Memory B cell (primary cell): ENCODE data around the gene S100A9.
"Not testable (repeated sequence)": the region's sequence is repeated elsewhere in the genome, so short reads cannot be mapped to it uniquely, and the experiment has no call there.

Source experiments
- ATAC-seq: fragments of 150-1000 bp; cut with Tn5 transposase; 2 replicates; pipeline ENCODE4 v1.10.0; 2021; ENCODE audit warnings: low read depth, mild to moderate bottlenecking, moderate library complexity
- DNase-seq, 2 donors: peaks; one replicate each; pipeline ENCODE4 v3.0.0; 2022; ENCODE audit warnings: low spot score in 2 of 2
- H3K27ac Mint-ChIP-seq: one replicate; pipeline ENCODE4 v1.8.0; 2022; ENCODE audit warnings: mild to moderate bottlenecking, moderate library complexity, mixed read lengths
- H3K27me3 Mint-ChIP-seq: one replicate; pipeline ENCODE4 v1.8.0; 2022; ENCODE audit warnings: mixed read lengths
- H3K36me3 Mint-ChIP-seq: one replicate; pipeline ENCODE4 v1.8.0; 2022; ENCODE audit warnings: mild to moderate bottlenecking, mixed read lengths
- H3K4me1 Mint-ChIP-seq: one replicate; pipeline ENCODE4 v1.8.0; 2022; ENCODE audit warnings: mixed read lengths
- H3K4me3 Mint-ChIP-seq: one replicate; pipeline ENCODE4 v1.8.0; 2022; ENCODE audit warnings: mild to moderate bottlenecking, moderate library complexity, mixed read lengths
- H3K9me3 Mint-ChIP-seq: one replicate; pipeline ENCODE4 v1.8.0; 2022; ENCODE audit warnings: mixed read lengths

Gene S100A9

GRCh38 chr1:153407274-153407673, 49.6 kb downstream of the S100A9 start:
- H3K4me3 Mint-ChIP-seq, H3K9me3 Mint-ChIP-seq, H3K4me1 Mint-ChIP-seq, H3K27ac Mint-ChIP-seq, ATAC-seq, H3K36me3 Mint-ChIP-seq, DNase-seq: not testable (repeated sequence)
- peaks cover 20% of the 10 kb centered on the region for H3K27me3 Mint-ChIP-seq
